ENCODE measurements around the gene TCF7L1.

- TF ChIP-seq, protein P1, sequence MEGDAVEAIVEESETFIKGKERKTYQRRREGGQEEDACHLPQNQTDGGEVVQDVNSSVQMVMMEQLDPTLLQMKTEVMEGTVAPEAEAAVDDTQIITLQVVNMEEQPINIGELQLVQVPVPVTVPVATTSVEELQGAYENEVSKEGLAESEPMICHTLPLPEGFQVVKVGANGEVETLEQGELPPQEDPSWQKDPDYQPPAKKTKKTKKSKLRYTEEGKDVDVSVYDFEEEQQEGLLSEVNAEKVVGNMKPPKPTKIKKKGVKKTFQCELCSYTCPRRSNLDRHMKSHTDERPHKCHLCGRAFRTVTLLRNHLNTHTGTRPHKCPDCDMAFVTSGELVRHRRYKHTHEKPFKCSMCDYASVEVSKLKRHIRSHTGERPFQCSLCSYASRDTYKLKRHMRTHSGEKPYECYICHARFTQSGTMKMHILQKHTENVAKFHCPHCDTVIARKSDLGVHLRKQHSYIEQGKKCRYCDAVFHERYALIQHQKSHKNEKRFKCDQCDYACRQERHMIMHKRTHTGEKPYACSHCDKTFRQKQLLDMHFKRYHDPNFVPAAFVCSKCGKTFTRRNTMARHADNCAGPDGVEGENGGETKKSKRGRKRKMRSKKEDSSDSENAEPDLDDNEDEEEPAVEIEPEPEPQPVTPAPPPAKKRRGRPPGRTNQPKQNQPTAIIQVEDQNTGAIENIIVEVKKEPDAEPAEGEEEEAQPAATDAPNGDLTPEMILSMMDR (IDR thresholded peaks at IDR 0.05) = peak in 4 of 6 experiments; percentile 14 to 31 (median 24)
- no peak for TF ChIP-seq POLR2A (IDR thresholded peaks at IDR 0.05)
Measured at GRCh38 chr2:85131116-85131515, 2.1 kb upstream of the TCF7L1 start.

Measured in esophagus squamous epithelium (tissue), 4 donors.